Glutamatergic neuron (in vitro differentiated cells): ENCODE measurements around the gene DDO. TPM values are rescaled to one million over a fixed set of nuclear protein-coding genes. Genes with fewer than 3 reads are reported as not detected.

Experiments
- DNase-seq: peaks from one replicate; pipeline ENCODE4 v3.0.0; 2022
- H3K27ac Mint-ChIP-seq: one replicate; pipeline ENCODE4 v1.8.0; 2020; ENCODE audit warnings: mild to moderate bottlenecking, mixed read lengths, inconsistent platforms; ENCODE audit not compliant: unreplicated experiment
- H3K27me3 Mint-ChIP-seq: one replicate; pipeline ENCODE4 v1.8.0; 2020; ENCODE audit warnings: mild to moderate bottlenecking, moderate library complexity, mixed read lengths, inconsistent platforms; ENCODE audit not compliant: unreplicated experiment
- H3K36me3 Mint-ChIP-seq: one replicate; pipeline ENCODE4 v1.8.0; 2020; ENCODE audit warnings: mild to moderate bottlenecking, mixed read lengths, inconsistent platforms; ENCODE audit not compliant: unreplicated experiment
- H3K4me1 Mint-ChIP-seq: one replicate; pipeline ENCODE4 v1.8.0; 2020; ENCODE audit warnings: mild to moderate bottlenecking, low read depth, mixed read lengths, inconsistent platforms; ENCODE audit not compliant: unreplicated experiment
- H3K4me3 Mint-ChIP-seq: one replicate; pipeline ENCODE4 v1.8.0; 2020; ENCODE audit warnings: mild to moderate bottlenecking, mixed read lengths, inconsistent platforms; ENCODE audit not compliant: unreplicated experiment
- H3K9me3 Mint-ChIP-seq: one replicate; pipeline ENCODE4 v1.8.0; 2020; ENCODE audit warnings: mild to moderate bottlenecking, moderate library complexity, mixed read lengths, inconsistent platforms; ENCODE audit not compliant: unreplicated experiment
- total RNA-seq: library from RNA; stranded (reverse); fragmentation: NEBNext Ultra II Directional; extraction: Animal tissue kit (Norgen Biotek cat#: 25700); gene quantifications from one replicate; pipeline ENCODE4 v1.2.1, GENCODE V29; 2021; ENCODE audit not compliant: unreplicated experiment
- TF ChIP-seq, protein P1 (sequence below): fragments of 200-600 bp; sonication (generic); IDR thresholded peaks from one replicate; pipeline ENCODE4 v1.5.0; 2021; ENCODE audit not compliant: partially characterized antibody, unreplicated experiment

Gene DDO
- total RNA-seq, 1 donor from 2014 or later = not detected

DNA sequence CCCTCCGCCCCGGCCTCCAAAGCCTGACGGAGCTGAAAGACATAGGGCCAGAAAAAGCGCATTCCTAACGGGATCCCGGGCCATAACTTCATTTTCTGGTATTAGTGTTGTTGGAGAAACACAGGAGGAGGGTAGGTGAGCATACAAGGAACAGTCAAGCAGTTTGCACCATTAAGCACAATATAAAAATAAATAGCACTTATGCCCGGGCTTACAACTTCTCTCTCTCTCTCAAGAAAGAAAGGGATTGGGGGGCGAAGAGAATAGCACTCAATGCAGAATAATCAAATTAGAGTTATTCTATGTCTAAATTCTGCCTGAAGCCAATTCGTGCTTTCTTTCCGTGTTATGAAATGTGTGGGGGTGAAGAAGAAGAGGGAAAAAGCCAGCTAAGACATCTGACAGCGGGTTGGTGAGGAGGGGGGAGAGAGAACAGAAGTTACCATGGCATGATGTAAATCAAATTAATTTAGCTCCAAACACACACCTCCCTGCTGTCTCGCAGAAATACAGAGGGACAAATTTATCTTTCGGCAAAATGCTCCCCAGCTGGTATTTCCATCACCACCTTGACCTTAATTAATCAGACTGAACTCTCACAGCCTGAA, 56.7 kb downstream of the DDO start:
- Mint-ChIP-seq H3K27ac (peak overlapping the region; percentile 34), H3K27me3 (peaks cover 11% of the 10 kb centered on the region), H3K4me1 (peaks cover 42% of the 10 kb centered on the region), H3K9me3 (peaks cover 17% of the 10 kb centered on the region), H3K36me3 (peaks cover 17% of the 10 kb centered on the region), H3K4me3 (peak overlapping the region; percentile 84)
- TF ChIP-seq, protein P1, sequence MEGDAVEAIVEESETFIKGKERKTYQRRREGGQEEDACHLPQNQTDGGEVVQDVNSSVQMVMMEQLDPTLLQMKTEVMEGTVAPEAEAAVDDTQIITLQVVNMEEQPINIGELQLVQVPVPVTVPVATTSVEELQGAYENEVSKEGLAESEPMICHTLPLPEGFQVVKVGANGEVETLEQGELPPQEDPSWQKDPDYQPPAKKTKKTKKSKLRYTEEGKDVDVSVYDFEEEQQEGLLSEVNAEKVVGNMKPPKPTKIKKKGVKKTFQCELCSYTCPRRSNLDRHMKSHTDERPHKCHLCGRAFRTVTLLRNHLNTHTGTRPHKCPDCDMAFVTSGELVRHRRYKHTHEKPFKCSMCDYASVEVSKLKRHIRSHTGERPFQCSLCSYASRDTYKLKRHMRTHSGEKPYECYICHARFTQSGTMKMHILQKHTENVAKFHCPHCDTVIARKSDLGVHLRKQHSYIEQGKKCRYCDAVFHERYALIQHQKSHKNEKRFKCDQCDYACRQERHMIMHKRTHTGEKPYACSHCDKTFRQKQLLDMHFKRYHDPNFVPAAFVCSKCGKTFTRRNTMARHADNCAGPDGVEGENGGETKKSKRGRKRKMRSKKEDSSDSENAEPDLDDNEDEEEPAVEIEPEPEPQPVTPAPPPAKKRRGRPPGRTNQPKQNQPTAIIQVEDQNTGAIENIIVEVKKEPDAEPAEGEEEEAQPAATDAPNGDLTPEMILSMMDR = no peak
- DNase-seq = no peak

DNA sequence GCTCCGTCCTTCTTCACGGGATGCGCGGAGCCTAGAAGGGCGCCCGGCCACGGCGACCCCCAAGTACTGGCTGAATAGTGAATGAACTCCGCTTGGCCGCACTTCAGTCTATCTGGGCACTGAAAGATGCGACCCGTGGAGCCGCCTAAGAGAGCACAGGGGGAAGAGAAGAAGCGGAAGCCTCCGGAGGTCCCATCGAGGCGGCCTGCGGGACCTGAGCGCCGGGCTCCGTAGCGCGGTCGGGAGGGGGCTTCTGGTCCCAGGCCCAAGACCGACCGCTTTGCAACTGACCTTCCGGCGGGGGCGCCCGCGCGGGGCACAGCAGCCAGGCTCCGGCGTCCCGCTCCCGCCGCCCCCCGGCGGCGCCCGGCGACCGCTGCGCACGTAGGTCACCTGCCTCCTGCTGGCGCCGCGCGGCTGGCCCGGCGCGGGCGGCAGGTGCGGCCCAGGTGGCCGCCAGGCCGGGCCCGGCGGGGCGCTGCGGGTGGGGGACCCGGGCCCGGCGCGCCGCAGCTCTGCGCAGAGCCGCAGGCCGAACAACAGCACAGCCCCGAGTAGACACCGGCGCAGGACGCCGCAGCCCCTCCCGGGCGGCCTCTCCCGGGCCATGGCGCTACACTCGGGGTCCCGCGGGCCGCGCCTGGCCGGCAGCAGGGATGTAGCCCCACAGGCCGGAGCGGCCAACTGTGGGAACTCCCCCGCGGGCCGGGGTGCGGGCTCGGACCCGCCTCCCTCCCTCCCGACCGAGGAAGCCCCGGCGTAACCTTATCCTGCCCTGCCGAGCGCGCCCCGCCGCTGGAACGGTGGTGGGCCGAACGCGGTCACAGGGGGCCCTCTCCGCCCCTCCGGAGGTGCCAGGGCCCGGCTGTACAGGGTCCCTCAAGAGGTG, 57.5 kb downstream of the DDO start, which contains the start of gene METTL24:
Gene METTL24, minus strand, starts transcription at position 686 of the 889 bp plus-strand sequence. Its CDS starts 77 bp downstream, at position 609.
- Mint-ChIP-seq H3K27ac (peak within 1 kb of the TSS; percentile 85), H3K4me1 (peaks cover 49% of the 10 kb centered on the region)
- TF ChIP-seq, protein P1 = no peak

DNA sequence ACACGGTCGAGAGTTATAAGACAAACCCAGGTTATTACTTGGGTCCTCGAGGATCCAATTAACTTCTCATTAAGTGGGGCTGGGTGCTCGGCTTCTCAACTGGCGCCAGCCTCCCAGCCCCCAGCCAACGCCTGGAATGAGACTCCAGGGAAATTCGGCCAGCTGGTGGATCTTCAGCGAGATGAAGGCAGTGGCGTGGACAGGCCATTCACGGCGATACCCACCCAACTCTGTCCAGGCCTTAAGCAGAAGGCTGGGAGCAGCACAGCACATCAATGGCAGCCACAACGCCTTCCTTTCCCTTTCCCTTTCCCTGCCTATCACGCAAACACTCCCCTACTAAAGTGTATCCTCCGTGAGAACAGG, 58.1 kb downstream of the DDO start:
- Mint-ChIP-seq H3K36me3 (peaks cover 14% of the 10 kb centered on the region), H3K4me1 (peaks cover 55% of the 10 kb centered on the region), H3K27ac (peak overlapping the region; percentile 85), H3K4me3 (peak overlapping the region; percentile 86), H3K9me3 (peaks cover 17% of the 10 kb centered on the region), H3K27me3 (peaks cover 11% of the 10 kb centered on the region)
- DNase-seq = peak; percentile 38
- TF ChIP-seq, protein P1 = no peak

More for the DNA sequence above, 57.5 kb downstream of the DDO start, which contains the start of gene METTL24:
- DNase-seq = peak; percentile 62
- Mint-ChIP-seq H3K9me3 (peaks cover 17% of the 10 kb centered on the region), H3K27me3 (peaks cover 11% of the 10 kb centered on the region), H3K4me3 (peak within 1 kb of the TSS; percentile 86), H3K36me3 (peaks cover 17% of the 10 kb centered on the region)

DNA sequence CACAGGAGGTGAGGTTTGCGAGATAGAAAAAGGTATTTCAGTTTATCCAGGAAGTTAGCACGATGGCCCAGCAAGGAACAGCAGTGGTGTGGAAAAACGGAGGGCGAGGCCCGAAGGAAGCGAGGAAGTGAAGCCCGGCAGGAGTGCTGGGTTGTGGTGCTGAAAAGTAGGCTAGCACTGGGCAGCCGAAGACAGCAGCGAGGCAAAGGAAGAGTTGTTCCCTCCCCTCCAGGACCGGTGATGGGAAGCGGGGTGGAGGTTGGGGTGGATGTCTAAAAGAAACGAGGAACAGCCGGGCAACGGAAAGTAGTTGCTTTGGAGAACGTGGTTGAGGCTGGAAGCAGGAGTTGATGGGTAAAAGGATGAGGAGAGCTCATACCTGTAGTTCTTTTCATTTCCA, 58.6 kb downstream of the DDO start:
- TF ChIP-seq, protein P1 = no peak
- Mint-ChIP-seq H3K4me3 (peak overlapping the region; percentile 86), H3K4me1 (peaks cover 55% of the 10 kb centered on the region), H3K36me3 (peaks cover 11% of the 10 kb centered on the region), H3K27me3 (peaks cover 11% of the 10 kb centered on the region), H3K27ac (peak overlapping the region; percentile 85), H3K9me3 (peaks cover 17% of the 10 kb centered on the region)
- DNase-seq = no peak

DNA sequence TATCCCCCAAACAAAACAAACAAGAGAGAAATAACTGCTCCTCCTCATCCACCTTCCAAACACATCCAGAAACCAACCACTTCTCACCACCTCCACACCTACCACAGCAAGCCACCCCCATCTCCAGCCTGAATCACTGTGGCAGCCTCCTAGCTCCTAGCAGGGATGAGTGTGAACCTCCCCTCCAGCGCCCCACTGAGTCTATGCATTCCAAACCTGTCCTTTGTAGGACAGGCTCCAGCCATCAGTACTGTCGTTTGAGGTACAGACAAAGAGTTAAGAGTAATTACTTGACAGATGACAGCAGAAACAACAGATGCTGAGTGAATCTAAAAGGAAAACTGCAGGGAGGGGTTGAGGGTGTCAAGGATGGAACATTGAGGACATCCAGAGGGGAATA, 59.6 kb downstream of the DDO start:
- no peak for DNase-seq
- H3K36me3 Mint-ChIP-seq = peaks cover 4% of the 10 kb centered on the region
- H3K9me3 Mint-ChIP-seq = peaks cover 17% of the 10 kb centered on the region

More for the DNA sequence above, 59.6 kb downstream of the DDO start:
- peaks cover 11% of the 10 kb centered on the region for H3K27me3 Mint-ChIP-seq
- H3K4me1 Mint-ChIP-seq = peaks cover 55% of the 10 kb centered on the region
- H3K4me3 Mint-ChIP-seq = peak overlapping the region; percentile 86
- TF ChIP-seq, protein P1 = no peak
- peak overlapping the region; percentile 96 for H3K27ac Mint-ChIP-seq
